Fibroblast of skin of abdomen (primary cell): ENCODE data around the gene NELFCD.

Experiments used
- DNase-seq: peaks from one replicate; pipeline ENCODE4 v3.0.0-alpha.2; 2013

The NELFCD gene

DNA sequence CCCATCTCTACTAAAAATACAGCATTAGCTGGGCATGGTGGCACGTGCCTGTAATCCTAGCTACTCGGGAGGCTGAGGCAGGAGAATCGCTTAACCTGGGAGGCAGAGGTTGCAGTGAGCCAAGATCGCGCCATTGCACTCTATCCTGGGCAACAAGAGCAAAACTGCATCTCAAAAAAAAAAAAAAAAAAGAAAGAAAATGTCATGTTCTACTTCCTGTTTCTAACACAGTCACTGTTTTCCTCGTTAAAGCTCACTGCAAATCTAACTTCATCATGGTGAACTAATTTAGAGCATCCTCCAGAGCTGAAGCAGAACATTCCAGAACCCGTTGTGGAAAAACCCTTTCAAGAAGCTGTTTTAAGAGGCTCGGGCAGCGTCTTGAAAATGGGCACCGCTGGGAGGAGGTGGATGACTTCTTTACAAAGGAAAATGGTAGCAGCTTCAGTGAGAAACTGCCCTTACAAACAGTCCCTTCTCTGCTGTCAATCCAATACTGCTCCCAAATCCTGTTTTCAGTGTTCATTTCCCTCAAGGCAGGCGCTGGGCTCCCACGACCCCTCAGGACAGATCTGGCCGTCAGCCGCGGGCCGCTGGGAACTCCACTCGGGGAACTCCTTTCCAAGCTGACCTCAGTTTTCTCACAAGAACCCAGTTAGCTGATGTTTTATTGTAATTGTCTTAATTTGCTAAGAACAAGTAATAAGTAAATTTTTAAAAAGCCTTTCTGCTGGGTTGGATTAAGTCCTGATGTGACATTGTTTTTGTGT lies 13.5 kb downstream of the NELFCD start:
- DNase-seq = no peak

DNA sequence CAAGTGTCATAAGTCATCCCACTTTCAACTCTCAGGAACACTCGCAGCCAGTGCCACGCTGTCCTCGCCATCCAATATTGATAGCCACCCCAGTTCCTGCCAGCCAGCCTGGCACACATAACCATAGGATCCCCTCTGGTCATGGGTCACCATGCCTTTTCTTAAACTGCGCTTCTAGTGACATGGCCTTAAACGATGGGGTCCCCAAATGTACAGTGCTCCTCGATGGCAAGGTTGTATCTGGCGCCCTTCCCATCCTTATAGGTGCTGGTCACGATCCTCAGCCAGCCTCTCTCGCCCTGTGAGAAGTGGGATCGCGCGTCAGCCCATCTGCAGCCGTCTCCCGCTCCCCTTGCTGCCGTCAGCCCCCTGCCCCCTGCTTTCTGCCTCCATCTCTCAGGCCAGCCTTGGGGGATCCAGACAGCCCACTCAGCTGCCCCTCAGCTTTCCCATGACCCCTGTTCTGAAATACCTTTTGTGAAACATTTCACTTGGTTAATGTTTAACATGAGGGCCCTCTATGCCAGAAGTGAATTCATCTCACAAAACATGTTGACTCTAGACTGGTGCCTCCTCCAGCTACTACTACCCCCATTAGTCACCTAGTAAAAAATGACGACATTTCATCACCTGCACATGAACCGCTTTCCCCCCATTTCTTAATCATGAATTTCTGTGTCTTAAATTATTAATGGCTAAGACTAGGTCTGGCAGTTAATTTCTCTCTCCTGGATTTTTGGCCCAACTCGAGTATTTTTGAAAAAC lies 14.6 kb downstream of the NELFCD start:
- no peak for DNase-seq

DNA sequence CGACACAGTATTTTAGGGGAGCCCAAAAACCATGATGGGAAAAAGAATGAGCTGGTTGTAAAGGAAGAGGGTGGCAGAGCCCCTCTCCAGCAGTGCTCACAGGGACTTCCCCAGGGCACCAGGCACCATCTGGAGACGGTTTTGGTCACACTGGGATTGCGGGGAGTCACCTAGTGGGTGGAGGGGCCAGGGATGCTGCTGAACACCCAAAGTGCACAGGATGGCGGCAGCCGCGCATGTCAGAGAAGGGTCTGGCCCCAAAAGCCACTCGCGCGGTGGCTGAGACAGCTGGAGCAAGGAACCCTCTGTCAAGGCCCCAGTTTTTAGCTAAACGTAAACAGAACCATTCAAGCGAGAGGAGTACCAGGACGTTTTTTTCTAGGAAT lies 15.2 kb downstream of the NELFCD start:
- DNase-seq = no peak

DNA sequence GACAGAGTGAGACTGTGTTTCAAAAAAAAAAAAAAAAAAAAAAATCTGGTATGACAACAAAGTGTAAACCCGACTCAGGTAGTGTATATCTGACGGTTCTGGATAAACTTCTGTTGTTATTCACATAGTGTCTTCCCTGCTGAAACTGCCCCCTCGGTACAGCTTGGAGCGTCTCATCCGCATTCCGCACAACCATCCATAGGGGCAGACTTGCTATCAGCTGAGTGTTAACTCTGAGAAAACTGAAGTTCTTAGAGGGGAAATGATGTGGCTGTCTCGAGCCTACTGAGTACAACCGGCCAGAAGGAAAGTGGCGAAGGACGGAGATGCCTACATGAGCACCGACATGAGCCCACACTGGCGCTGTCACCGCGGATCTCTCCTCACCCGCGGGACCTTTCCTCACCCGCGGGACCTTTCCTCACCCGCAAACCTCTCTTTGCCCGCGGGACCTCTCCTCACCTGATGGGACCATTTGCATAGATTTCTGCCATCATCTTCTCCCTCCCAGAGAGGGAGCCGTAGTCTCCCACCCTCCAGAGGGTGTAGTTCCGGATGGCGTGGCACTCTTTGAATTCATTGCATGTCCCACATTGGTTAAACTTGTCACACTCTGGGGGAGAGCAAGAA lies 16.2 kb downstream of the NELFCD start:
- DNase-seq = no peak

DNA sequence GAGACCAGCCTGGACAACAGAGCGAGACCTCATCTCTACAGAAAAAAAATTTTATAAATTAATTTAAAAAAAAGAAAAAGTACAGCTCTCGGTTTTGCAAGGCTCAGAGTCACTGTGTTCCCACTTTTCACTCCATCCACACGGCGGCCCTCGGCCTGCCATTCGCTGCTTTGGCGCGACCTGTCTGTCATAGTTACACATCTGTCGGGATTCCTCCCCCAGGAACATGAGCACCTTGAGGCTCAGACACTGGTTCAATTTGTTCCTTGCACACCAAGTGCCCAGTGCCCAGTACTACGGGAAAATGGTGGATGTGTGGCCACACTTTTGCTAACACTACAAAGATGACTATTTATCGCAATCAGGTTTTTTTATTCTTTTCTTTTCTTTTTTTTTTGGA lies 17.6 kb downstream of the NELFCD start:
- no peak for DNase-seq

DNA sequence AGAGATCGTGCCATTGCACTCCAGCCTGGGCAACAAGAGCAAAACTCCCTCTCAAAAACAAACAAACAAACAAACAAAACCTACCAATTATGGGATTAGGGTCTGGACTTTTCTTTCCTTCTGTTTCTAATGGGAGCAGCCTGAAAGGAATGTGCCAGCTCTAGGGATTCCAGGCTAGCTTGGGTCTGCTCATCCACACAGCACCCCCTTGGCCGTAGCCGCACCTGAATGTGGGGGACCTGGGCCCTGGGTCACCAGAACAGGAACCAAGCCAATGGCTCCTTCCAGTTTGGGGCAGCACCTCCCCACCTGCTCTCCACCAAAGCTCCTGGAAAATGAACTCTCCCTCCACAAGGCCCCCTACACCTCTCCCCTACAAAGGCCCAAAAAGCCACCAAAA lies 19.3 kb downstream of the NELFCD start:
- no peak for DNase-seq

DNA sequence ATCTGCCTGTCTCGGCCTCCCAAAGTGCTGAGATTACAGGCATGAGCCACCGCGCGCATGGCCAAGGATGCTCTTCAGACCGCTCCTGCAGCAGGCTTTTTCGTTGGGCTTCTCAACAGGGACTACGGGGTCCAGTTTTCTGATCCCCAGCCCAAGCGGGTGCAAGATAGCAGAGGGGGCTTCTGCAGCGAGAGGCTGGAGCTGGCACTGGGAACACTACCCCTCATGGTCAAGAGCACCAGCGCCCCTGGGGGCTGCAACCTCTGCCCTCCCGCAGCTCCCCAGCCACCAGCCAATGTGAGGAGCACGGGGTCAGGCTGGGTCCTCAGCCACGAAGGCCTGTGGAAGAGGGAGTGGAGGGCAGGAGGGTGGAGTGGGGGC lies 20.0 kb downstream of the NELFCD start:
- DNase-seq = no peak

DNA sequence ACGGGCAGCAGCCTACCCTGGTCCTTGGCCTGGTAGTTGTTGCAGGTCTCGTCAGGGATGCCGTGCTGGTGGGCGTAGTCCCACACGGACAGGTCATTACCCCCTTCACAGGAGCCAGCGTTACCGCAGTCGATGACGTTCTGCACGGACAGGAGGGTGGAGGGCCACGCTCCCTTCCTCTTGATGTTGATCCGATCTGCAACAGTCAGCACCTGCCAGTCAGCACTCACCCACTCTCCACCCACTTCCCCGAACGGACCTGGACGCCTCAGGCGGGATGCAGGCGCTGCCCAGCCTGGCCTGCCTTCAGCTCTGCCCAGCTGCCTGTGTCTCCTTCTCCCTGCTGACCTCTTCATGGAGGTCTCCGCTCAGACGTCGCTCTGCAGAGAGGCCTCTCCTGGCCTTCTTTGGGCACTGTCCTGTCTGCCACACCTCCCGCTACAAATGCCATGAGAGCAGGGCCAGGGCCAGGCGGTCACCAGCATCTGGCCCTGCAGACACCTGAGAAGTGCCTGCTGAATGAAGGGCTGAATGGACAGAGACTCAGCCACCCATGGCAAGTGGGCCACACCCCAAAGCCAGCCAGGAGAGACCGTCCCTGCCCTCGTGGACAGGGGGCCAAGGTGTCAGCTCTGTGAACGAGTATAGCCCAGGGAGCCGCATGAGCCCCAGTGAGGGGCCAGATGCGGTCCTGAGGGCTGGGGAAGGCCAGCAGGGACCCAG lies 20.6 kb downstream of the NELFCD start:
- no peak for DNase-seq

DNA sequence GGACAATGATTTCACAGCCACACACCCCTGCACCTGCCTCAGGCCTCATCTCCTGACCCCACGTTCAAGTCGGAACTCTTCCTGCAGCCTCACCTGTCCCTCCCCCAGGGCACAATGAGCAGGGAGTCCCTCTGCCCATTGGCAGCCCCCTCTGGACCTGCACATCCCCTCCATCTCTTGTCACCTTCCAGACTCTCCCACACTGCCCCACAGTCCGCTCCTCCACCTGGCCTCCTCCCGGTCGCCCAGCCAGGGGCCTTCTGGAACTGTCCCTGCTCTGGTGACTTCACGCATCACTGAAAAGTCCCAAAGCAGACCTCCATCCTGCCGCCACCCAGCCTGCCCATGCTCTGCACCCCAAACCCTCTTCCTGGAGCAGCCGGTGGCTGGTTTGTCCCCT lies 21.3 kb downstream of the NELFCD start:
- DNase-seq = no peak

DNA sequence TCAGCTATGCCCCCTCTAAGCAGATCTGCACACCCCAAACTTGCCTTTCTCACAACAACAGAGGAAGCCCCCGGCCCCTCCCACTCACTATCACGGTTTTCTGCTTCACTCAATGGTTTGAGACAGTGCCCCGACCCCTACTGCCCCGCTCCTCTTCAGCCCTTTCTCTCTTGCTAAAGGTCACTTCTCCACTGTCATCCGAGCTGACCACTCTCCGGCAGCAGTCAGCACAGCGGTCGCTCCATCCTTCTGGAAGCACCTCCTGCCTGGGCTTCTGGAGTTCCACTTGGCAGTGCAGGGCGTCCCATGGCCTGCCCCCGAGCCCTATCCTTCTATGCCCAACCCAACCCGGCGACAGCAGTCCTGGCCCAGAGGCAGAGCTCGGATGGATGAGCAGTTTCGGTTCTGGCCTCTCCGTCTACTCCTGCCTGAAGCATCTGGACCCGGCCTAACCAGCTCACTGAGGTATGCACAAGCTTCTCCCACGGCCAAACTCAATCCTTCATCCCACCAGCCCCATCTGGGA lies 21.9 kb downstream of the NELFCD start:
- no peak for DNase-seq

DNA sequence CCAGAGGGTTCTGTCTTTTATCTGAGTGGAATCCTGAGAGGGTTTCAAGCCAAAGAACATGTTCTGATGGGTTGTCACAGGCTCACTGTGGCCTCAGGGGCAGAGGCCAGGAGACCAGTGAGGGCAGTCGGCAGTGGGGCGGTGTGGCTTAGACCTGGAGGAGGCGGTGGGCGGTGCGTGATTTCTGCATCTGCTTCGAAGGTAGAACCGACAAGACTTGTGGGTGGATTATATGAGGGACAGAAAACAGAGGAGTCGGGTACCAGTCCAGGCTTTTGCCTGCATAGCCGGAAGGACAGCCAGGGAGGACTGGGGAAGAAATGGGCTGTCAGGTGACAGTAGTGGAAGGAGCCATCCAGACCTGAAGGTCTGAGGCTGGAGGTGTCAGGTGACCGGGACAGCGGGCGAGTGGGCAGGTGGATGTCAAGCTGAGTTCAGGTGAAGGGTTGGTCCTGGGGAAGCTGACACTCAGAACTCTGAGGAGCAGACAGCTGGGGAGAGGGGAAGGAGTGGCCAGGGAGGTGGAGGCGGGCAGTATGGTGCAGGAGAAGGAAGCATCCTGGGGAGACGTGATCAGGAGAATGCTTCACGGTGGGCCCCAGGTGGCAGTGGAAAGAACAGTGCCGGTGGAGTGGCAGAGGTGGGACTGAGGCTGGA lies 22.9 kb downstream of the NELFCD start:
- DNase-seq = no peak

DNA sequence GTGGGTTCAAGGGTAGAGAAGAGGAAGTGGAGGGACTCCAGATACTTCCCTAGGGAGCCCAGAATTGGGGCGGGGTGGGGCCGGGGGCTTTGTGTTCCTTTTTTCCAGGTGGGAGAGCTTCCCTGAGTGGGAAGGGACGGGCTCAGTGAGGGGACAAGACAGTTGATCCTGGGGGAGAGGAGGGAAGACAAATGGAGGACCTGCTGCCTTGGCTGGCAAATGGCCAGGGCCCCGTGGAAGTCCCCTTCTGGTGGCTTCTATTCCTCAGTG lies 23.4 kb downstream of the NELFCD start:
- DNase-seq = no peak

DNA sequence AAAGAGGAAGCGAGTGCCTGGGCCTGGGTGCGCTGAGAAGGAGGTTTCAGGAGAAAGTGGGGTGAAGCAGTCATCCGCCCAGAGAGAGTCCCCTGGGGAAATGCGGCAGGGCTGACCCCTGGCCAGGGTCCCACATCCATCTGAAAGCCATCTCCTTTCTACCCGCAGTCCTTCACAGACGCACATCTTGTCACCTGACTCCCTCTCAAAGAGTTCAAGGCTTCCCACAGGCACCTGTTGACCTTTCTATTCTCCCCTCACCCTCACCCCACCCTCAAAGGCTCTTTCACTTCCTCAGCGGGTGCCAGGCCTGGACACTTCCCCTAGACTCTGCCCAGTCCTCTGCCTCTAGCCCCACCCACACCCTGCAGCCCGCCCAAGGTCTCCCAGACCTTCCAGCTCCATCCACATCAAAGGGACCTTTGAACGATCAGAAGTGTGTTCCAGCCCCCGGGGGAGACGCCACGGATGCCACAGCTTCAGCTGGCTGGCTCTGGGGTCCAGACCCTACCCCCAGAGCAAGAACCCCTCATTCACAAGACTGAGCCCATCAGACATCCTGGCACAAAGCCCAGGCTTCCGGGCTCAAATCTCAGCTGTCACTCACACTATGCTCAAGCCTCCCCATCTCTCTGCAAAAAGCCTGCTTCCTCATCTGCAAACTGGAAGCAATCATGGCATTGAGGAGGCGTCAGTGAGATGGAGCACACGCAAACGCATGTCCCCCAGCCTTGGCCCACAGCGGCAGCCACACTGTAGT lies 23.9 kb downstream of the NELFCD start:
- no peak for DNase-seq

DNA sequence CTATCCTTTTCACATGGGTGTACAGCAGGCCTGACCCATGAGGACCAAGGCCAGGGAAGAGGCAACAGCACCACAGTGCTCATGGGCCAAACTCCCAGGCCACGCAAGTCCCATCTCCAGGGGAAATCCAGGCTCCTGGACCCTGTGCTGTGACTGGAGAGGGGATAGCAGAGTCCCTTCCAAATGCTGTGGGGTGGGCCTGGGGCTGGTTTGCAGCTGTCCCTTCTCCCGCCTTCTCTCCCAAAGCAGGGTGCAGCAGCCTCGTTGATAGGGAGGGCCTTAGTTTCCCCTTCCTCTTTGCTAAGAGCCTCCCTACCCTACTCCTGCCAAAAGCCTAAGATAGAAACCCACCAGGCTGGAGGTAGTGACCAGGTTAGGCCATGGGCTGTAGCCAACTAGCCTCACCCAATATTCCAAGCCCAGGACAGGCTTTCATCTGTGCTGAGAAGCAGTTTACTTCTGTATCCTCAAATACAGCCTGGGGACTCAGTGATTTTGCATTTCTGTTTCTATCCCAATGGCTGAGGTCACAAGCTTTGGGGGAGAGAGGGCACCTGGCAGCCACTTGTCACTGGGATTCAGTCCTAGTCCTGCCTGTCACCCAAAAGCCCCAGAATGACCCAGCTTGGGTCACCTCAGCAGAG lies 24.6 kb downstream of the NELFCD start:
- no peak for DNase-seq

DNA sequence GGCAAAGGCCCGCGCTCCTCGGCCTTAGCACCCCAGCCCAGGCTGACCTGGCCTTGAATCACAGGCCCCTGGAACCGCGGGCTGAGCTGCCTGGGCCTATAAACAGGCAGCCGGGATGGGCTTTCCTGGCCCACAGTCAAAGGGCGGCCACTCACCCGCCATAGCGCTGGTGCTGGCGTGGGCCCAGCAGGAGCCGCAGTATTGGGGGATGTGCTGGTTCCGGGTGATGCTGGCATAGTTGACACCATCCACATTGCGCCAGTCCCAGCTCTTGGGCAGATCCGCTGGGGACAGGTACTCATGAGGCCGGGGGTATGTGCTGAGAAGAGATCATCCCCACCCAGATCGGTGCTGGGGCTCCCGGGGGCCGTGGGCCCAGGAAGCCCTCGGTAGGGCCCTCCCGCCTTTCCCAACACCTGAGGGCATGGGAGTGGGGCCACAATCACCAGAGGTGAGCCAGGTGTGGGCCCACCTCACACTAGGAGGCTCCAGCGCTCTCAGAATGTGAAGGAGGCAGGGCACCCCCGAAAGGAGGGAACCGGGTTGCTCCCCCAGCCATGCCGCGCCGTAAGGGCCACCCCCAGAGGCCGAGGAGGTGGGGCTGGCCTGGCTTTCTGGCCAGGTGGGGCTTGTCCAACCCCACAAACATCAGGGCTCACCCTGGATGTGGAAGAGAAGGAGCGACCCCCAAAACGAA lies 25.3 kb downstream of the NELFCD start:
- no peak for DNase-seq

DNA sequence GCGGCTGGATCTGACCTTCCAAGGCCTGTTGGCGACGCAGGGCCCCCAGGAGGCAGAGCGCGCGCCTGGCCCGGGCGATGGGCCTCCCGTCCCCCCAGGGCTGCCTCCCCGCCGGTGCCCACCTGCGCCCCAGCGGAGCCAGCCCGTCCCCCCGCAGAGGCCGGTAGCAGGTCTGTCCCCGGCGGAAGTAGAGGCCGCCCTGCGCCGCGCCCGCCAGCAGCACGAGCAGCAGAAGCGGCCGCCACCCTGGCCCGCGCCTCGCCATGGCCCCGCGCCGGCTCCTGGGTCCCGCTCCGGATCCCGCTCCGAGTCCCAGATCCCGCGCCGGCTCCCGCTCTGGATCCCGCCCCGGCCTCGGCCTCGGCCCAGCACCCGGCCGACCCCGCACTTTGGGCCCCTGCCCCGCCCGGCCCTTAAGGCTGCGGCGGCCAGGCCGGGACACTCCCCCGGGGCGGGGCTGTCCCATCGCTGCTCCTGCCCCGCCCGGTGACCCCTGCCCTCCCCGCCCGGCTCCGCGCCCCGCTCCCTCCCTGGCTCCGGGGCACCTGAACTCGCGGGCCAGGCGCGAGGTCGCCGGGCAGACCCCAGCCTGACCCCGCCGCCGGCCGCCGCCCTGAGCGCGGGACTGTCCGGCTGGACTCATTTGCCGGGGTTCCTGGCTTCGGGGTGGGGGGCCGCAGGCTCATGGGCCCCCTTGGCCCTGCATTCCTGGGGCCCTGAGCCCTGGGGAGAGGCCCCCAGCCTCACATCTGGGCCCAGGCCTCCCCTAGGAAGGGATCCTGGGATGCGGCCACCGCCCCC lies 26.0 kb downstream of the NELFCD start, which contains the start of gene CTSZ:
Gene CTSZ, minus strand, starts transcription at position 391 of the 801 bp plus-strand sequence. Its CDS starts 126 bp downstream, at position 265.
- DNase-seq = peak; percentile 40

DNA sequence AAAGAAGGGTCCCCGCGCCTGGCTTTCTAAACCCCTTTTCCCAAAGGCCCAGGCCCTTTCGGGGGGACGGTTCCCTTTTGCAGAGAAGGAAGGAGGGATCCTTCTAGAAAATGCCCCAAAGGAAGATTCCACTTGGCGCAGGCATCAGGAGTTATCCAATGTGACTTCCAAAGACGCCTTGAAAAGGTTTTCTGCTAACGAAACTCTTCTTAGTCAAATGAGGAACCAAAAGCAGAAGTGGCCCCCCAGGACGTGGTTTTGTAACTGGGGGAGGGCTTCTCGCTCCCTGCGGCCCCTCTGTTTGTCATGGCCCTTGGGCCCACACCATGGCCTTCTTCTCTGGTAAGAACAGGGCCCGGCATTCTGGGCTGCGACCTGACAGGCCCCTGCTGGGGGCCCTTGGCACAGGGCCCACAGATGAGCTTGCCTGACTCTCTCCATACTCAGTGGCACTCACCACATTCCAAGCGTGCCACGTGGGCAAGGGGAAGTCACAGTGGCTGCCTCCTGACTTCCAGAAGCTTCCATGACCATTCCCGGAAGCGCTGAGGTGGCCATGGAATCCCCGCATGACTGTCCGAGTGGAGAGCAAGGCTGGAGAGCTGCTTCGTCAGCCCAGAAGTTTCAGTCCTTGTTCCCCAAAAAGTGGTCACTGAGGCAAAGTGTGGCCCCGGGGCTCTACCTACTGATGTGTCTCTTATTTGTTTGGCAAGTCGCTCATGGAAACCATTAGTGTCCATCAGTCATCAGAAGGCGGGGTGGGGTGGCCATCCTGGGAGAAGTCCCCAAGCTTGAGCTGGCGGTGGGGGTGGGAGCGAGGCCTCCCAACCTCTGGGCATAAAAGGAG lies 26.8 kb downstream of the NELFCD start:
- no peak for DNase-seq

DNA sequence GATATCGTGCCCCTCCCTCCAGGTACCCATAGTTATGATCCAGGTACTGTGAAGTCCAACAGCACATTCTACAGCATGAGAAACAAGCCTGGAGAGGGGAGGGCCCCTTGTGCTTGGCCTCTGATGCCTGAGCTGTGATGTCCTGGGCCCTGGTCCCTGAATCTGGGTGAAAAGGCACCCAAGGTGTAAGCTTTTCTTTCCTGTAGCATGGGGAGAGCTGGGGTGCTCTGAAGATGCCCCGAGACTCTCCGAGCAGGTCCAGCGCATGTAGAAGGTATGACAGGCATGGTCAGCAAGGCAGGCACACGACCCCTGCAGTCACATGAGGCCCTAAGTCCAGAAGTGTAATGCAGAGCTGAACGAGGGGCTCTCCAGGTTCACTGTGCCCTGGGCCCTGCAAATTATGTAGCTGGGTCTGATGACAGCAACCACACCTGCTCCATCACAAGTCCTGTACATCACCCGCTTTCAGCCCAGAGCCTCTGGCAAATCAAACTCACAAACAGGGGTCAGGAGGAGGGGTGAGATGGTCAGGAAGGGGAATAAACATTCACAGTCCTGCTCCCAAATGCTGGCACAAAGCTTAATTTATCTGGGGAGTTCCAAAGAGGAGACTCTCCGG lies 27.8 kb downstream of the NELFCD start:
- DNase-seq = no peak
